GM18909 (cell line): ENCODE measurements around the gene HSPG2.
A peak's percentile ranks its signal among the peaks of the same experiment; 100 is the strongest.

Source experiments
- ATAC-seq: cut with Tn5 transposase; IDR thresholded peaks from one replicate; pipeline ENCODE4 v1.9.1; 2021; ENCODE audit warnings: mild to moderate bottlenecking; ENCODE audit not compliant: unreplicated experiment, poor library complexity

Gene HSPG2

DNA sequence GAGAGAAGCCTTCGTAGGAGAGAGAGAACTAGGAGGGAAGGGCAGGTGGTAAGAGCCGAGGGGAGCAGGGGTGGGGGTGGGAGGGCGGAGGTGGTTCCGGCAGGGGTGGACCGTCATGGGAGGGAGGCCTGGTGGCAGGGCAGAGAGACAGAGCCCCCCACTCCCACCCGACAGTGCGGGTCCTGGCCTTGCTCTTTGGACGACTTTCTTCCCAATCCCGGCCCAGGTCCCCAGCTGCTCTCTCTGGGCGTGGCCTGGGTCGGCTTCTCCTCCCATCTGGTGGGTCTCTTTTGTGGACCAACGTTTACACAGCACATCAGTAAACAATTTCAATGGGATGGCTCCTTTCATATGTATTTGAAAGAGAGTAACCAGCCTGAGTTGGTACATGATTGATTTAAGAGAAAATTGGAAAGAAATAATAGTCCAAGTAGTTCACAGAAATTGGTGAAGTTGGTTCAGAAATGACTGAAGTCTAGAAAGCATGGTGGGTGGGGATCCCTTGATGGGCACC is 68.1 kb downstream of the HSPG2 start:
- no peak for ATAC-seq

DNA sequence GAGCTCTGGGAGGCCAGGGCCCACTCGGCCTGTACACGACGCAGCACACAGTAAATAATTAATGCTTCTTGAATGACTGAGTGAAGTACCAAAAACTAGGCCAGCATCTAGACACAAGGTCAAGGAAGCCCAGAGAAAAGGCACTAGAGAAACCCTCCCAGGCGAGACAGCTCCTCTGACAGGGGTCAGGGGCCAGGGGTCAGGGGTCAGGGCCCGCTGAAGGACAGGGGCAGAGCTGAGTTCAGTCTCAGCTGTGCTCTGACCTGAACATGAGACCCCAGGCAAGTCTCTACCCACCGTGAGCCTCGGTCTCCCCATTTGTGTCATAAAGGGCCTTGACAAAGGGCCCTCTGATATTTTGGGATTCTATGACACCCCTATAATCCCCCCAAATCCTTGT is 68.6 kb downstream of the HSPG2 start:
- no peak for ATAC-seq

DNA sequence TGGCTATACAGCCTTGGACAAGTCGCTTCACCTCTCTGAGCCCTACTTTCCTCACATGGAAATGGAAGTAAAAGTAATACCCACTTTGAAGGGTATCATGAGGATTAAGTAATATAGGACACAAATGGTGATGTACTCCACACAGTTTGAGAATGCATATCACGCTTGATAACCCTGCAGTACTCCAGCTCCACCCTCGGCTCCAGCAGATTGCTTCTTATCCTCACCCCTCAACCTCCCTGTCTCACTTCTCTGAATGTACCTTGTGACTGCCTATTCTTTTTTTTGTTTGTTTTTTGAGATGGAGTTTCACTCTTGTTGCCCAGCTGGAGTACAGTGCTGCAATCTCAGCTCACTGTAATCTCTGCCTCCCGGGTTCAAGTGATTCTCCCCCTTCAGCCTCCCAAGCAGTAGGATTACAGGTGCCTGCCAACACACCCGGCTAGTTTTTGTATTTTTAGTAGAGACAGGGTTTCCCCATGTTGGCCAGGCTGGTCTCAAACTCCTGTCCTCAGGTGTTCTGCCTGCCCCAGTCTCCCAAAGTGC is 69.6 kb downstream of the HSPG2 start:
- no peak for ATAC-seq

DNA sequence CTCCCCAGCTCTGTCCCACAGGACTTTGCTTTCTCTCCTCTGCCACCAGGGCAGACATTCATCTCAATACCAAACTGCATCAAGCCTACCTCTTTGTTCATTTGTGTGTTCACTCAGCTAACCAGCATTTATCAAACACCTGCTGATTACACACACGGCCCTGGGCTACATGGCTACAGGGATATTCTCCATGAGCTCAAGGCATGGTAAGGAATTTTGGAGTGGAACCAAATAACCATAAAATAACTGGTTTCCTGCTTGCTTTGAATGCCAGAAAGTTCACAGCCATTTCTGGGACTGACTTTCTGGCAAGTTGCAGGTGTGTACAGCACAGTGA is 70.4 kb downstream of the HSPG2 start:
- no peak for ATAC-seq

DNA sequence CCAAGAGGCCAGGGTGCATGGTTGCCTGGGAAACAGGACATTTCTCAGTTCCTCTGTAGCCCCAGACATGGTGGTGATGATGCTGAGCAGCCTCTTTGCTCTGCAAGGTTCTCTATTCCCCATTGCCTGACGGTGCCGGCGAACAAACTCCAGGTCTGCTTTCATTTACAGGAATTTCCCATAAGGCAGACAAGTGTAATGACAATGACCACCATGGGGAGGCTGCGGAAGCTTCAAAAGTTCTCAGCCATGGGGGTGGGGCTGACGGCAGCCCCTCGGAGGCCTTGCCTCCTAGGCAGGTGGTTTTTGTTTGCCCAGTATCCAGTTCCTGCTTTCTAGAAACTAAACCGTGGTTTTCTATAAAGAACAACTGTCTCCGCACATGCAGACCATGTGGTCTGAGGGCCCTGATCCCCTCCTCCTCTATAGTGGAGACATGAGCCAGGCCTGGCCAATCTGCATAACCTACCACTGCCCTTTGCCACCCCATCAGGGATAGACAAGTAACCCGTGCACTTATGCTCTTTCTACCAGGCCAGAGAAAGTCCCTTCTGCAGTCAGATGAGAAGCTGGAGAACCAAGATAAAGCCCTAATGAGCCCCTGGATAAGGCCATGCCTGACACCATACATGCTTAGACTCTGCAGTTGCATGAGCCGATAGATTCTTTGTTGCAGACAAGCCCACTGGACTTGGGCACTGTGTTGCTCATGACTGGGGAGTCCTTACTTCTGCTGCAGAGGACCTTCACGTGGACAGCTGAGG is 71.0 kb downstream of the HSPG2 start:
- peak; percentile 80 for ATAC-seq

DNA sequence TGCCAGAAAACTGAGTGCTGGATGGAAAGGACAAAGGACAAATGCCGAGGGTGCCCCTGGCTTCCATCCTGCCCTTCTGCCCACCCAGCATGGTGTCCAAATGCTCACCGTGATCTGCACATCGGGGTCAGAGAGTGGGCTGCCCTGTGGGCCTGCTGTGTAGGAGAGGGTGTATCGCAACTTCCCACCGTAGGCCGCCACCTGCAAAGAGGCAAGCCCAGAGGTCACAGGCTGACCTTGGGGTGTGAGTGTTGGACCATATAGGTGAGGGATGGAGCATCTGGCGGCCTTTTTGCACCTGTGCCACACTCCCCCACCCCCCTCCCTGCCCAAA is 71.5 kb downstream of the HSPG2 start:
- ATAC-seq, result peak; percentile 18

DNA sequence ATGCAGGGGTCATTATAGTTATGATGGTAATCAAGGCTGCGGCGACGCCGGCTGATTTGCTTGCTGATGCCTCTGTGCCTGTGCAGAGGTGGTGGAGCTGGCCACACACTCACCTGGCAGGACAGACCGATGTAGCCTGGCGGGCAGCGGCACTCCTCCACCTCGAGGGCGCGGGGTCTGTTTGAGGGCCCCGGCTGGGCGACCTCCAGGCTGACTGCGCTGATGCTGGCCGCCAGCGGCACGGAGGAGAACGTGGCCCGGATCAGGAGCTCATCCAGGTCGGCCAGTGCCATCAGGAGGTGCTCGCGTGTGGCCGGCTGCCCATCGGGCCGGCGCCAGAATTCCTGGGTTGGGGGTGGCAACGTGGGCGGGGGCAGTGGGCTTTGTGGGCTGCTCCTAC is 72.4 kb downstream of the HSPG2 start:
- no peak for ATAC-seq

DNA sequence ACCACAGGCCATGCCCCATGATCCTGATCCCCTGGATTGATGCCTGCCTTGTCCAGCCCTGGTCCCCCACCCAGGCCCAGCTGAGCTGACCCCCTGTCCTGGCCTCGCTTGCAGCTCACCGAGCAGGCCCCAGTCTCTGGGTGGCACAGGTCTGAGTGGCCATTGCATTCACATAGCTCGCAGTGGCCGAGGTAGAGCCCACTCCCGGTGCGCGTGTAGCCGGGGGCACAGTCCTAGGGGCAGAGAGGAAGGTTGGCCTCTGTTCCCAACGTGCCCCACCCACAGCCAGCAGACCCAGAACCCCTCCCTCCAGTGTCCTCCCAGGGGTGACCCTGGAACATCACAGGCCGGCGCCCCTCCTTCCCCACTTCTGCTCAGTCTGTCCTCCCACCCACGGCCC is 73.1 kb downstream of the HSPG2 start:
- ATAC-seq, result no peak

DNA sequence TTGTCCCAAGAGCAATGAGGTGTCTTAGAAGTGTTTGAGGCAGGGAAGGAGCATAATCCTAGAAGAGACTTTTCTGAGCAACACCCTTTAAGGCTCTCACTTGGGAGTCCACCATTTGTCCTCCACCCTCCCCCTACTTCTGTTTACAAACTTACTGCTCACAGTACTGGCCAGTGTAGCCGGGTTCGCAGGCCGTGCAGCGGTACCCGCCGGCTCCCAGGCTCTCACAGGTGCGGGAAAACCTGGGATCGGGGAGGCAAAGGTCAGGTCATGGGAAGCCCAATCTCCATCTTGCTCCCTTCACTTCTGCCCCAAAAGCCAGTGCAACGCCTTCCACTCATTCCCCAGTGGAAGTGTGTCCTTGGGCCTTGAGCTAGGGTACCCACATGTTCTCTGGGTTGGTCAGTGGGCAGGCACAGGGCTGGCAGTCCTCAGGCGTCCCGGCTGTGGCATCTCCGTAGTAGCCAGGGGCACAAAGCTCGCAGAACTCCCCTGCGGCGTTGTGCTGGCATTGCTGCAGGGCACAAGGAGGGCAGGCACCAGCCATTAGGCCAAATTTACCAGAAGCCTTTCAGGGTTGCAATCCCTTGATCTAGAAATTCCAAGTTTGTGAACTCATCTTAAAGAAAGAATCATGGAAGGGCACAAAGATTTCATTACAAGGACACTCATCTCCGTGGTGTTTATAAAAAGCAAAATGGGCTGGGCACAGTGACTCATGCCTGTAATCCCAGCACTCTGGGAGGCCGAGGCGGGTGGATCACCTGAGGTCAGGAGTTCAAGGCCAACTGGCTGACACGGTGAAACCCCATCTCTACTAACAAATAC is 75.3 kb downstream of the HSPG2 start:
- no peak for ATAC-seq

DNA sequence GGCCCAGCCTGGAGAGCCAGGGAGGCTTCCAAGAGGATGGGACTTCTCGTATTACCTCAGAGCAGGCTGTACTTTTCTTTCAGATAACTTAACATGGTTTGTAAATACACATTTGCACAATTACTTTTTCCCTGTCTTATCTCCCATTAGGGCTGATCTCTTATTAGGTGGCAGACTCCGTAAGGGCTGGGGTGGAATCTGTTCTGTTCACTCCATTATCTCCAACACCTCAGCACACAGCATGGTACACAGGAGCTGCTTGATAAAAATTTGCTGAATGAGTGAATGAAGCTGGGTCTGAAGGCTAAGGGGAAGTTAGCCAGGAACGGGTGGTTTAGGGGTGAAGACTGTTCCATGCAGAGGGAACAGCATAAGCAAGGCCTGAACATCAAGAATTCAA is 76.1 kb downstream of the HSPG2 start:
- no peak for ATAC-seq

DNA sequence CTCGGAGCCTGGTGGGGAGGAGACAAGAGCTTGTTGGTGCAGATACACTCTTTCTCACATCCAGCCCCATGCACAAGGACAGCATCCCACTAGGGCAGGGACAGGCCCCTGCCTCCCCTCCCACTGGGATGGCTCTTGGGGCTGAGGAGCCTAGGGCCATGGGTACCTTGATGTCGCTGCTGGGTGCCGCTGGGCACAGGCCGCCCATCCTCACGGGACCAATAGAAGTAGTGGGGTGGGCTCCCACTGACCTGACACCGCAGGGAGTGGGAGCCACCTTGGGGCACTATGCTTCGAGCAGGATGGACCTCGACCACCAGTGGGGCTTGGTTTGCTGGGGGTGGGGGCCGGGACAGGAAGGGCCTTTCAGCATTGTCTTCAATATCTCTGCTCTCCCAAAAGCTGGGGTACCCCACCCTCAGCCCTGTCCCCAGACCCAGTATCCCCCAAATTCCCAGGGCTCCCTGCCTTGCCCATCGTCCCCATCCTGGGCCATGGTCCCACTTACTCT is 77.4 kb downstream of the HSPG2 start:
- ATAC-seq, result no peak

DNA sequence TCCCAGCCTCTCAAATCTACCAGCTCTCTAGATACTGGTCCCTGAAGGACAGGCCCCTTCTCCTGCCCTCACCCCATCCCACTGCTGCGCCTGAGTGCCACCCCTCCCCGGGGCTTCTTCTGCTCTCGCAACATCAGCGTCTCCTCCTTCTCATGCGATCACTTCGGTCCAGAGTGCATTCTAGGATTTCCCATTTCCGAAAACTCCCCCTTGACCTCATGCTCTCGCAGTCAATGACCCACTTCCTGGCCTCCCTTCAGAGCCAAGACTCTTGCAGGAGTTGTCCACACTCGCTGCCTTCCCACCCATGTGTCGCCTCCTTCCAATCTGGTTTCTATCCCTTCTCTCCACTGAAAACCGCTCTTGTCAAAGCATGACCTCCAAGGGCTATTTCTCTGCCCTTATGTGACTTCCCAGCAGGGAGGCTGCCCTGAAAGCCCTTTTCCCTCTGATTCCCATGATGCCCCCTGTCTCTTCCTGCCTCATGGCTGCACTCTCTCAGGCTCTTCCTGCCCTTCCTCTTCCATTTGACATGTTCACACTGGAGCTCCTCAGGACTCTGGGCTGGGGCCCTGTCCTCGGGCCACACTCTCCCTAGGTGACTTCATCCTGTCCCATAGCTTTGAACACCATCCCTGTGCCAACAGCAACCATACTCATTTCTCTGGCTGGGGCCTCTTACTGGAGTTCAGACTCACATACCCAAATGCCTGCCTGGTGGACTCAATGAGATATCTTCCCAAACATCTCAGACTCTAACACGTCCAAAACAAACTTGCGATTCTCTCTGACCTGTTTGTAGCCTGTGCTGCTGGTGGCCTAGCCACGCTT is 79.1 kb downstream of the HSPG2 start:
- no peak for ATAC-seq

DNA sequence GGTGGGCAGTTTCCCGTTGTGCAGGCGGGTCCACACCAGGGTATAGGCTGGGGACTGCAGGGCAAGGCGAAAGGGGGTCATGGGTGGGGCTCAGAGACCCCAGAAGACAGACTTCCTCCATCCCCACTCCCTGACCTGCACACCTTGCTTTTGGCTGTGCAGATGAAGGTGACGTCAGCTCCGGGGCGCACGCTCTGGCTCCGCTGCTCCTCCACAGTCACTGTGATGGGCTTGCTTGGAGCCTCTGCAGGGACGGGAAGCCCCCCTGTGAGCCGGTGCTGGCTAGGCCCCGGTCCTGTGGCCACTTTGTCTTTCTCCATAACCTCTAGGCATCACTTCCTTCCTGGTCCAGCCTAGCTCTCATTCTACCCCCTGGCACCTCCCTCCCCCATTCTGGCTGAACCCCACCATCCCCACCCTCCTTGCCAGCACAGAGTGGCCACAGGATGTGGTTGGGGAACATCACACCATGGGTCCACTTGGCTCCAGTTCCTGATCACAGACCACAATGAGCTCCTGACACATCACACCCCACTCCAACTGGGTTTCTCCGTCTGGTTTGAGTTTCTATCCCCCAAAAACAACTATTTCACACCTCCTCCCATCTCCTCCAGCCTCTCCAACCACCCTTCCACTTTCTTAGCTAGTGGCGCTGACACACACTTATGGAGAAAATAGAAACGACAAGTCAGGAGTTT is 79.8 kb downstream of the HSPG2 start:
- ATAC-seq, result no peak

DNA sequence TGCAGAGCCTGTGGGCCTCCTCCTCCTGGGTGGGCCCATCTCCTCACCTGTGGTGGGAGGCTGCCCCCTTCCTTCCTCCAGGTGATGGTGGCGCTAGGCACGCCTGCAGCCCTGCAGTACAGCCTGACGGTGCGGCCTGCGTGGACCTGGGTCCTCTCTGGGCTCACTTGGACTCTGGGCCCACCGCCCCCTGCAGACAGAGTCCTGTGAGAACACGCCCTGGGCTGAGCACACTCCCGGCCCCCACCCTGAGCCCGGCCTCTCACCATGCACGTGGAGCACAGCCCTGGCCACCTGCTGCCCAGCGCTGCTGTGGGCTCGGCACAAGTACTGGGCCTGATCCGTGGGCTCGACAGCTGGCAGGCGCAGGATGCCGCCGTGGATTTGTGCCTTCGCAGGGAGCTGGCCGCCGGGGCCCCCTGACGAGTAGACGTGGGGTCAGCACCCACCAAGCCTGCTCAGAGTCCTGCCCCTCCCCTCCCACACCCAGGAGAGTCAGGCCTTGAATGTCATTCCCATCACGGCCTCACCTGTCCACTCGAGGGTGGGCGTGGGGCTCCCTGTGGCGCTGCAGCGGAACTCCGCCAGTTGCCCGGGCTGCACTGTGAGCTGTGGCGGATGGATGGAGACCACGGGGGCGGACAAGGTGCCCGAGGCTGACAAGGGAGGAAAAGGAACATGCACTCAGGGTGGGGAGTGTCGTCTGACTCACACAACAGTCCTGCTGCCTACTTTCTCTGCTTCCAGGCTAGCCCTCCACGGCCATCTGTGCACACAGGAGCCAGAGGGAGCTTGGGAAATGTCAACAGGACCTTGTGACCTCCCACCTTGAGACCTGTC is 81.6 kb downstream of the HSPG2 start:
- ATAC-seq, result no peak

DNA sequence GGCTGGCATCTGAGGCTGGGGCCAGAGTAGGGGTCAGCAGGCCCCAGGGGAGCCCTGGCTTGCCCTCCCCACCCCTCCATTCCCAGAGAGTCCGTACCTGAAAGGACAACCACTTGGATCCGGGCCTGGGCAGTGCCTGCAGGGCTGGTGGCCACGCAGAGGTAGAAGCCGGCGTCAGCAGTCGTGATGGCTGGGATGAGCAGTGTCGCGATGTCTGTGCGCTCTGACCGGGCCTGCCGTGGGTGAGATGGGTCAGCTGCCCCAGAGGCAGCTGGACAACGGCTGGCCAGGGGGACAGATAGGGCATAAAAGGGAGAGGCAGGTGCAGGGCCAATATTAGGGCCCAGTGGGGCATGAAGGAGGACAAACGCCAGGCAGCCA is 82.4 kb downstream of the HSPG2 start:
- no peak for ATAC-seq

DNA sequence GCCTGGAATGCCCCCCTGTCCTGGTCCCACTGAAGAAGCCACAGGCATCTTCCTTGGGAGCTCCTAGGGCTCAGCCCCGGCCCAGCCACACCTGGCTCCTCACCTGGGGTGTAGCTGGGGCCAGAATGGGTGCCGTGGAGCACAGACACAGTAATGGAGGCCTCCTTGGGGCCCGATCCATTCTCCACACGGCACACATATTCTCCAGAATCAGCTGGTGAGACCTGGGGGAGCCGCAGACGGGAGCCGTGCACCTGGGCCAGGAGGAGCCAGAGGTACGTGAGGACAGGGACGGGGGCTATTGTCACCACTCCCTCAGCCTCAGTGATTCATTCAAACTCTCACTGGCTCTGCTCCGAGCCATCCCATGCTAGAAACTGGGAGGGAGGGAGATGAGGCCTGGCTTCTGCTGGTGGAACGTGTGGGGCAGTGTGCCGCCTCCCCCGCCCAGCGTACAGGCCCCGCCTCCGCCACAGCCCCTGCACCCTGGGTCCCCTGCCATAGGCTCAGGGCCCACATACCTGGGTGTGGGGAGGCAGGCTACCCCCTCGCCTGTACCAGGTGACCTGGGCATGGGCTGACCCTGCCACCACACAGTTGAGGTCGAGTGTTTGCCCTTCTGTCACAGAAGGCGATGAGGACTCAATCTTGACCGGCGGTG is 82.9 kb downstream of the HSPG2 start:
- ATAC-seq, result no peak

DNA sequence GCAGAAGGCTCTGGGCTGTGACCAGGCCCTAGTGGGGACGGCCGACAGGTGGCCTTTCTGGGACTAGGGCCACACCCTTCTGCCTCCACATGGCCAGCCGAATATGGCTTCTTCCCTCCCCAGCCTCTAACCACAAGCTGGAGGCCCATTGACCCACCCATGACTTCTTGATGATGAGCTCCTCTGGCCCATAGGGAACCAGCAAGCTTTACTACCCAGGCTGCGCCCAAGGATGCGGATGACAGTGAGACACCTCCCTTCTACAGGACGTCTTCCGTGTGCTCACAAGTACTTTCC is 84.0 kb downstream of the HSPG2 start:
- no peak for ATAC-seq

DNA sequence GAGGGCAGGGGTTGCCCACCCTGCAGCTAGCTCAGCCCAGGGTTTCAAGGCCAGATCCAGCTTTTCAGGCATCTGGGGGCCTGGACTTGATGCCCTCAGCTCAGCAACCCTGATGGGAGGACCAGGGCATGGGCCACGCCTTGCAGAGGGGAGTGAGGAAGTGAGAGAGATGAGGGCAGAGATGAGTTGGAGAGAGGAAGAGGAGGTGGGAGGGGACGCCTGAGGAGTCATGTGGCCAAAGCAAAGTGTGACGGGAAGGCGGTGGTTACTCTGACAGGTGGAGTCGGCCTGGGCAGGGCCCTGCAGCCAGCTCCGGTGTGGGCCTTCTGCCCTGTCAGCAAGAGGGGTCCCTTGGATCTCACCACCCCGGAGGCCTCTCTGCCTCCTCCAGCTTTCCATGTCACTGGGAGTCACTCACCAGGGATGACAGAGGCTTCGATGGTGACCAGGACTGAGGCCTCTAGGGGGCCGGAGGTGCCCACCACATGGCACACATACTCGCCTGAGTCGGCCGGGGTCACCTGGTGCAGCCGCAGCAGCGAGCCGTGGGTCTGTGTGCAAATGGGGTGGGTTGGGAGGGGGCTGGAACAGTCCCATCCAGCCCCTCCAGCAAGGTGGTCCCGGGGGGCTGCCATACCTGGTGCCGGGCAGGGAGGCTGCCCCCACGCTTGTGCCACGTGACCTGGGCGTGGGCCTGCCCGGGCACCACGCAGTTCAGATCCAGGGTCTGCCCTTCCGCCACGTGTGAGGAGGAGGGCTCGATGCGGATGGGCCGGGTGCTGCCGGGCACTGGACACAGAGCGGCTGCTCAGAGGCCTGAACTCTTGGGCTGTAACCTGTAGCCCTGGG is 84.6 kb downstream of the HSPG2 start:
- ATAC-seq, result no peak
